ENCODE results near the gene ADK. TPM values are rescaled to one million over a fixed set of nuclear protein-coding genes. Genes with fewer than 3 reads are reported as not detected.
A peak's percentile ranks its signal among the peaks of the same experiment; 100 is the strongest.

ADK gene
- total RNA-seq, 1 experiment from 2014 or later, result 66.6 TPM

DNA sequence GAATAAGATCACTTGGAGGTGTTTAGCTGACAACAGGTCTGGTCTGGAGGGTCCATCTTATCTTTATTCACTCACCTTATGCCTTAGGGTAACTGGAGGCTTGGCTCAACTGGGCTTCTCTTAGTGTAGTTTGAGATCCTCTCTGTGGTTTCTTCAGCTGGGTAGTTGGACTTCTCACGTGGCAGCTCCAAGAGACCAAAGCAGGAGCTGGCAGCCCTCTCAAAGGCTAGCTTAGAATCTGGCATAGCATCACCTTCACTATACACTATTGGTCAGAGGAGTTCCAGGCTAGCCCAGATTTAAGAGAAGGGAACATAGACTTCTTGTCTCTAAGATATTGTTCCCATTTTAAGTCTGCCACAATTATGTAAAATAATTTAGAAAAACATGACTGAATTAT is 16.4 kb downstream of the ADK start:
- no peak overlapping the region for H3K27ac Mint-ChIP-seq (ENCODE audit: unreplicated experiment)
- no TSS peak for BruUV-seq (replicated peaks)
- DNase-seq, result no peak
- CTCF ChIA-PET, result interaction anchor here (1.4 kb wide), 1 partner anchor 9 kb away, joined by 3 read pairs; no protein-coding TSS in a partner anchor
- H3K36me3 Mint-ChIP-seq (ENCODE audit: insufficient read depth, unreplicated experiment), result no peaks in the 10 kb centered on the region
- H3K4me1 Mint-ChIP-seq (ENCODE audit: low read depth, unreplicated experiment), result peaks cover 14% of the 10 kb centered on the region
- intact Hi-C loops (cut with micrococcal nuclease; ENCODE audit: unreplicated experiment), result no loop called here
- no peaks in the 10 kb centered on the region for H3K9me3 Mint-ChIP-seq (ENCODE audit: low read depth, unreplicated experiment)
- no peak for TF ChIP-seq CTCF (IDR thresholded peaks at IDR 0.05; ENCODE audit: unreplicated experiment)
- no peak overlapping the region for H3K4me3 Mint-ChIP-seq (ENCODE audit: low read depth, unreplicated experiment)
- no peaks in the 10 kb centered on the region for H3K27me3 Mint-ChIP-seq (ENCODE audit: unreplicated experiment)

- Mint-ChIP-seq H3K27me3 (ENCODE audit: unreplicated experiment) (no peaks in the 10 kb centered on the region), H3K27ac (ENCODE audit: unreplicated experiment) (no peak overlapping the region), H3K9me3 (ENCODE audit: low read depth, unreplicated experiment) (no peaks in the 10 kb centered on the region), H3K4me1 (ENCODE audit: low read depth, unreplicated experiment) (no peaks in the 10 kb centered on the region), H3K4me3 (ENCODE audit: low read depth, unreplicated experiment) (no peak overlapping the region), H3K36me3 (ENCODE audit: insufficient read depth, unreplicated experiment) (peaks cover 11% of the 10 kb centered on the region)
- intact Hi-C loops (cut with micrococcal nuclease; ENCODE audit: unreplicated experiment), result no loop called here
- DNase-seq, result no peak
- TF ChIP-seq CTCF (IDR thresholded peaks at IDR 0.05; ENCODE audit: unreplicated experiment), result no peak
- no TSS peak for BruUV-seq (replicated peaks)
- CTCF ChIA-PET, result interaction anchor here (0.6 kb wide), 1 partner anchor 39 kb away, joined by 3 read pairs; no protein-coding TSS in a partner anchor
These were observed 20.6 kb downstream of the ADK start for GRCh38 chr10:74171625-74172024.

DNA sequence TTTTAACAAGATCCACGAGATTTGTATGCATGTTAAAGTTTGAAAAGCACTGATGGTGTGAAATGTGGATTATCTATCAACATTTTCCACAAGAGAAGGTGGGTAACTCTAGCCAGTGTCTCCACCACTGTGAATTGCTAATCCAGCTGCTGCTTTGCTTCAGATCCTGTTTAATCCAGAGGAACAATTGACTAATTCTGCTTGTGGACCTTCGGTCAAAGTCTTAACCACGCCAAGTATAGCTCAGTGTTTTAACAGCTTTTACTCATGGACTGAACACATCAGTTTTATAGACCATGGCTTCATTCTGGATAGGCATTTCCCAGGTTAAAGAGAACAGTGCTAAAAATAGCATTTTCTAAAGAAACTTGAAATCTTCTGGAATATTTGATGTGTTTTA is 23.5 kb downstream of the ADK start:
- DNase-seq, result no peak
- no peak for TF ChIP-seq CTCF (IDR thresholded peaks at IDR 0.05; ENCODE audit: unreplicated experiment)
- H3K27ac Mint-ChIP-seq (ENCODE audit: unreplicated experiment), result no peak overlapping the region
- CTCF ChIA-PET, result no interaction called here
- intact Hi-C loops (cut with micrococcal nuclease; ENCODE audit: unreplicated experiment), result no loop called here
- peaks cover 22% of the 10 kb centered on the region for H3K4me1 Mint-ChIP-seq (ENCODE audit: low read depth, unreplicated experiment)
- no peaks in the 10 kb centered on the region for H3K9me3 Mint-ChIP-seq (ENCODE audit: low read depth, unreplicated experiment)
- no peak overlapping the region for H3K4me3 Mint-ChIP-seq (ENCODE audit: low read depth, unreplicated experiment)
- BruUV-seq (replicated peaks), result no TSS peak
- H3K36me3 Mint-ChIP-seq (ENCODE audit: insufficient read depth, unreplicated experiment), result peaks cover 23% of the 10 kb centered on the region
- no peaks in the 10 kb centered on the region for H3K27me3 Mint-ChIP-seq (ENCODE audit: unreplicated experiment)

GRCh38 chr10:74175510-74176379 is 24.7 kb downstream of the ADK start:
- intact Hi-C loops (cut with micrococcal nuclease; ENCODE audit: unreplicated experiment), result loop anchor here (5.0 kb wide), 1 partner anchor 37 kb away; no protein-coding TSS in a partner anchor
- CTCF ChIA-PET, result interaction anchor here (0.6 to 2.4 kb wide), 3 partner anchors 9 to 25 kb away, joined by 3 to 7 read pairs (median 3); partner anchors contain the start of genes ADK and AP3M1
- Mint-ChIP-seq H3K4me1 (ENCODE audit: low read depth, unreplicated experiment) (peaks cover 27% of the 10 kb centered on the region), H3K9me3 (ENCODE audit: low read depth, unreplicated experiment) (no peaks in the 10 kb centered on the region), H3K36me3 (ENCODE audit: insufficient read depth, unreplicated experiment) (peaks cover 23% of the 10 kb centered on the region), H3K4me3 (ENCODE audit: low read depth, unreplicated experiment) (peak overlapping the region; percentile 98), H3K27ac (ENCODE audit: unreplicated experiment) (peak overlapping the region; percentile 95), H3K27me3 (ENCODE audit: unreplicated experiment) (no peaks in the 10 kb centered on the region)
- DNase-seq, result no peak
- TF ChIP-seq CTCF (IDR thresholded peaks at IDR 0.05; ENCODE audit: unreplicated experiment), result no peak
- BruUV-seq (replicated peaks), result TSS peak; percentile 72
